Liver (tissue), 3 donors: ENCODE data around the gene SRGAP1.
"Not testable (repeated sequence)": the region's sequence is repeated elsewhere in the genome, so short reads cannot be mapped to it uniquely, and the experiment has no call there.

Experiments
- EGR1 ChIP-seq, 2 donors: IDR thresholded peaks; 2 replicates each; pipeline ENCODE4 v1.6.1; 2016 to 2018; ENCODE audit warnings: antibody characterized with exemption in 2 of 2, low read depth in 2 of 2
- JUND ChIP-seq, 2 donors: IDR thresholded peaks; 2 replicates each; pipeline ENCODE4 v1.6.1; 2016; ENCODE audit warnings: antibody characterized with exemption in 2 of 2
- TAF1 ChIP-seq: conservative IDR thresholded peaks from 2 replicates; pipeline ENCODE4 v1.6.1; 2016; ENCODE audit warnings: antibody characterized with exemption, mild to moderate bottlenecking
- YY1 ChIP-seq: IDR thresholded peaks from 2 replicates; pipeline ENCODE4 v1.6.1; 2016; ENCODE audit warnings: antibody characterized with exemption, mild to moderate bottlenecking
- TF ChIP-seq, protein P1 (sequence below): fragments of 150-350 bp; IDR thresholded peaks from 2 replicates; pipeline ENCODE4 v1.5.1; 2017; ENCODE audit warnings: improper control_type of control experiment, low read depth, low read length; ENCODE audit not compliant: missing input control
- TF ChIP-seq, protein P2 (sequence below): IDR thresholded peaks from 2 replicates; pipeline ENCODE4 v1.6.1; 2016; ENCODE audit warnings: antibody characterized with exemption, mild to moderate bottlenecking
- donor health status: healthy.
- donor health status: healthy.

DNA sequence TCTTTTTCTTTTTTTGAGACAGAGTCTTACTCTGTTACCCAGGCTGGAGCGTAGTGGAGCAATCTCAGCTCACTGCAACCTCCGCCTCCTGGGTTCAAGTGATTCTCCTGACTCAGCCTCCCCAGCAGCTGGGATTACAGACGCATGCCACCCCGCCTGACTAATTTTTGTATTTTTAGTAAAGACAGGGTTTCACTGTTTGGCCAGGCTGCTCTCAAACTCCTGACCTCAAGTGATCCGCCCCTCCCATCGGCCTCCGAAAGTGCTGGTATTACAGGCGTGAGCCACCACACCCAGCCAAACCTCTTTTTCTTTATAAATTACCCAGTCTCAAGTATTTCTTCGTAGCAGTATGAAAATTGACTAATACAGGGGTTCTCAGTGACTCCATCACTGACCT, 35.7 kb downstream of the SRGAP1 start:
- TF ChIP-seq, protein P1, sequence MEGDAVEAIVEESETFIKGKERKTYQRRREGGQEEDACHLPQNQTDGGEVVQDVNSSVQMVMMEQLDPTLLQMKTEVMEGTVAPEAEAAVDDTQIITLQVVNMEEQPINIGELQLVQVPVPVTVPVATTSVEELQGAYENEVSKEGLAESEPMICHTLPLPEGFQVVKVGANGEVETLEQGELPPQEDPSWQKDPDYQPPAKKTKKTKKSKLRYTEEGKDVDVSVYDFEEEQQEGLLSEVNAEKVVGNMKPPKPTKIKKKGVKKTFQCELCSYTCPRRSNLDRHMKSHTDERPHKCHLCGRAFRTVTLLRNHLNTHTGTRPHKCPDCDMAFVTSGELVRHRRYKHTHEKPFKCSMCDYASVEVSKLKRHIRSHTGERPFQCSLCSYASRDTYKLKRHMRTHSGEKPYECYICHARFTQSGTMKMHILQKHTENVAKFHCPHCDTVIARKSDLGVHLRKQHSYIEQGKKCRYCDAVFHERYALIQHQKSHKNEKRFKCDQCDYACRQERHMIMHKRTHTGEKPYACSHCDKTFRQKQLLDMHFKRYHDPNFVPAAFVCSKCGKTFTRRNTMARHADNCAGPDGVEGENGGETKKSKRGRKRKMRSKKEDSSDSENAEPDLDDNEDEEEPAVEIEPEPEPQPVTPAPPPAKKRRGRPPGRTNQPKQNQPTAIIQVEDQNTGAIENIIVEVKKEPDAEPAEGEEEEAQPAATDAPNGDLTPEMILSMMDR = not testable (repeated sequence)
- TF ChIP-seq EGR1 (IDR thresholded peaks at IDR 0.05; ENCODE audit: low read depth in 2 of 2); TAF1; YY1; JUND (IDR thresholded peaks at IDR 0.05): not testable (repeated sequence)
- TF ChIP-seq, protein P2, sequence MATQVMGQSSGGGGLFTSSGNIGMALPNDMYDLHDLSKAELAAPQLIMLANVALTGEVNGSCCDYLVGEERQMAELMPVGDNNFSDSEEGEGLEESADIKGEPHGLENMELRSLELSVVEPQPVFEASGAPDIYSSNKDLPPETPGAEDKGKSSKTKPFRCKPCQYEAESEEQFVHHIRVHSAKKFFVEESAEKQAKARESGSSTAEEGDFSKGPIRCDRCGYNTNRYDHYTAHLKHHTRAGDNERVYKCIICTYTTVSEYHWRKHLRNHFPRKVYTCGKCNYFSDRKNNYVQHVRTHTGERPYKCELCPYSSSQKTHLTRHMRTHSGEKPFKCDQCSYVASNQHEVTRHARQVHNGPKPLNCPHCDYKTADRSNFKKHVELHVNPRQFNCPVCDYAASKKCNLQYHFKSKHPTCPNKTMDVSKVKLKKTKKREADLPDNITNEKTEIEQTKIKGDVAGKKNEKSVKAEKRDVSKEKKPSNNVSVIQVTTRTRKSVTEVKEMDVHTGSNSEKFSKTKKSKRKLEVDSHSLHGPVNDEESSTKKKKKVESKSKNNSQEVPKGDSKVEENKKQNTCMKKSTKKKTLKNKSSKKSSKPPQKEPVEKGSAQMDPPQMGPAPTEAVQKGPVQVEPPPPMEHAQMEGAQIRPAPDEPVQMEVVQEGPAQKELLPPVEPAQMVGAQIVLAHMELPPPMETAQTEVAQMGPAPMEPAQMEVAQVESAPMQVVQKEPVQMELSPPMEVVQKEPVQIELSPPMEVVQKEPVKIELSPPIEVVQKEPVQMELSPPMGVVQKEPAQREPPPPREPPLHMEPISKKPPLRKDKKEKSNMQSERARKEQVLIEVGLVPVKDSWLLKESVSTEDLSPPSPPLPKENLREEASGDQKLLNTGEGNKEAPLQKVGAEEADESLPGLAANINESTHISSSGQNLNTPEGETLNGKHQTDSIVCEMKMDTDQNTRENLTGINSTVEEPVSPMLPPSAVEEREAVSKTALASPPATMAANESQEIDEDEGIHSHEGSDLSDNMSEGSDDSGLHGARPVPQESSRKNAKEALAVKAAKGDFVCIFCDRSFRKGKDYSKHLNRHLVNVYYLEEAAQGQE = not testable (repeated sequence)
